Ecto neural progenitor cell (in vitro differentiated cells): ENCODE results near the gene PLEKHG4B.
A peak's percentile ranks its signal among the peaks of the same experiment; 100 is the strongest.
"Not testable (repeated sequence)": the region's sequence is repeated elsewhere in the genome, so short reads cannot be mapped to it uniquely, and the experiment has no call there.

ENCODE experiments used
- DNase-seq: peaks from one replicate; pipeline ENCODE4 v3.0.0-alpha.2; 2018; ENCODE audit warnings: low spot score

Gene PLEKHG4B

DNA sequence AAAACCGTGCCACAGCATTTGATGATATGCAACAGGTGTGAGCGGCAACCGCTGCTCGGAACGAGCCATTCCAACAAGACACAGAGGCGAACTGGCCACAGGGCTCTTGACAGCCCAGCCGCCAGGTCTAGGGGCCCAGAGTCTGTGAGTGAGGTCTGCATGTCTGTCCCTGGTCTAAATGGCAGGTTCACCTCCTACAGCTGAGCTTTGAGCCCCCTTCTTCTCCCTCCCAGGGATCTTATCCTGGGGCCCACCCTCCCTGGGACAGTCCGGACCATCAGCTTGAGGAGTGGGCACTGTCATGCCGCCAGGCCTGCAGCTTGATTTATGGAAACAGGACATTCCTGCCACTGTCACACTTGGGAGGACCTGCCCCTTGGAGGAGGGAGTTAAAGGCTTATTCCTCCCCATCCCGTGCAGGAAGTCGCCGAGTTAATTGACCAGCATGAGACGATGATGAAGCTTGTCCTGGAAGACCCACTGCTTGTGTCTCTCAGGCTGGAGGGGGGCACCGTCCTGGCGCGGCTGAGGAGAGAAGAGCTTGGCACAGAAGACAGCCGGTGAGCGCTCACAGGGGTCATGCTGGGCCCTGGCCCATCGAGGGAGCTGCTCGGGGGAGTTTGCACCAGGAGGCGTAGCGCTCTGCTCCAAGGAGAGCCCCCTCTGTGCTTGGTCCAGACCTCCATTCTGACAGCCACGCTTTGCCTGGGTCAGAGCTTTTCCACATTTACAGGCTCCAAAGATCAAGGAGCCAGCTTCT, 63.9 kb downstream of the PLEKHG4B start:
- DNase-seq = peak; percentile 31

- DNase-seq = peak; percentile 30
Observed at GRCh38 chr5:156411-157072, 64.6 kb downstream of the PLEKHG4B start.

GRCh38 chr5:157126-157715, 65.3 kb downstream of the PLEKHG4B start:
- DNase-seq = peak; percentile 29

DNA sequence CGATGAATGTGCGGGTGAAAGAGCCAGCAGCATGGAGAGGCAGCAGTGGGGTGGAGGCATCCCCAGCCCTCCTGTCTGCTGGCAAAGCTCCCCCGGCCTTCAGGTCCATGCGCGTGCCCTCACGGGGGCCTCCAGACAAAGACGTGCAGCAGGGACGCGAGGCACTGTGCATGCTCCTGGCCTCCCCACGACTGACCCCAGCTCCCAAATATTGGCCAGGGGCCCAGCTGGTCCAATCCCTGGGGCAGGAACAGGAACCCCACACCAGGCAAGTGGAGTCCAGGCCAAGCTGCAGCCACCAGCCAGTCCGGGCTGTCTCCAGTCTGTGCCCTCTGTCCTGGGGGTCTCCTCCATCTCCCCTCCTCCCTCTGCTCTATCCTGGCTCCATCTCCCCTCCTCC, 65.8 kb downstream of the PLEKHG4B start:
- peak; percentile 35 for DNase-seq

GRCh38 chr5:158807-159447, 67.0 kb downstream of the PLEKHG4B start:
- DNase-seq = no peak

DNA sequence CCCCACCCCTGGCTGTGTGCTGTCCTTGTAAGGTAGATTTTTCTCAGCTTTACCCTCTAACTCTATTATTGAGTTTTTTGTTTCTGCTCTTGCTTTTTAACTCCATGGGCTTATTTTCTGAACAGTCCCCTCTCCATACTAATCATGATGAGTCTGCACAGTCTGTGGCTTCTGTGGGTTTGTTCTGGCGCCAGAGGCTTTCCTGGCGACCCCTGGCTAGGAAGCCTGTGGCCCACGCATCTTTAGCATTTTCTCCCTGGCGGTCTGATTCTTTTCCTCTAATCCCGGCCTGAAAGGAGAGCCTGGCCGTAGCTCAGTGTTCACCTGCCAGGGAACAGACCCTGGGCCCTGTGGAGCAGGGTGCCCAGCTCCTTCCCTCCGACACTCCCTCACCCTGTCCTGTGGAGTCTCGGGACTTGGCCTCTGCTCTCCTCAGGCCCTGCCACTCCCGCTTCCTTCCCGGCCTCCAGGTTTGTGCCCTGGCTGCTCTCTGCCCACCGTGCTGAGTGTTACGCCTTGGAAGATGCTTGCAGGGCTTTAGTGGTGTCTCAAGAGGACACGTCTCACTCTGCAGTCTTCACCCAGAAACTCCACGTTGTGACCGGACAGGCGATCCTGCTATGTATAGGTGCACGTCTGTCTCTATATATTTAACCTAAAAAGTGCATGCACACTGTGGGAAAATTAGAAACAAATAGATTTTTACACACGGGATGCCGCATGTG, 67.6 kb downstream of the PLEKHG4B start:
- no peak for DNase-seq

DNA sequence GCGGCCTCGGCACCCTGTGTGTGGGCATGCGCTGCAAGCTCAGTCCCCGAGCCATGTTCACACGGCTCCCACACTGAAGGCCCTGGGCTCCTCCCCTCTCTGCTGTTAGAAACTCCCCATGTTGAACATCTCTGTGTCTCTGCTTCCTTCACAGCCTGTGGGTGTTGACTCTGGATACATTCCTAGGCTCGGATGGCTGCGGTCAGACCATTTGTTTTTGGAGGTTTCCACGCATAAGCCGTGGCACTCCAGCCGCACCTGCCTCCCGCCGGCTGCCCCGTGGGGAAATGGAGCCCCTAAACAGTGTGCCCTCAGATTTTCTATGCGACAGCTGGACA, 68.2 kb downstream of the PLEKHG4B start:
- no peak for DNase-seq

- DNase-seq = no peak
Observed at GRCh38 chr5:160921-161802, 69.2 kb downstream of the PLEKHG4B start.

GRCh38 chr5:161803-162110, 69.8 kb downstream of the PLEKHG4B start:
- no peak for DNase-seq

DNA sequence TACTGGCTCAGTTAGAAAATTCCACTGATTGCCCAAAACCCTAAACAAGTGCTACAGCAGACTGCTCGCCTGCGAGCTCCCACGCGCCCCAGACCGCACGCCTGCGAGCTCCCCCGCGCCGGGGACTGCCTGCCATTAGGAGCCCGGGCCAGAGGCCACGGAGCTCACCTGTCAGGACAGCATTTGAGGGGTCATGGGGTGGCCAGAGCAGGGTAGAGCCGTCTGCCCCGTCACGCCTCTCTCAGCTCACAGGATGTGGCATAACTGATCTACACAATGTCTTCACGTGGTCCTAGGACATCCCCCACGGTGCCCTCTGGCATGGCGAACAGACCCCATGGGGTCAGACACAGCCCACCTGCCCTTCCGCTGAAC, 70.2 kb downstream of the PLEKHG4B start:
- DNase-seq = no peak

GRCh38 chr5:162565-163337, 70.8 kb downstream of the PLEKHG4B start:
- DNase-seq = no peak

DNA sequence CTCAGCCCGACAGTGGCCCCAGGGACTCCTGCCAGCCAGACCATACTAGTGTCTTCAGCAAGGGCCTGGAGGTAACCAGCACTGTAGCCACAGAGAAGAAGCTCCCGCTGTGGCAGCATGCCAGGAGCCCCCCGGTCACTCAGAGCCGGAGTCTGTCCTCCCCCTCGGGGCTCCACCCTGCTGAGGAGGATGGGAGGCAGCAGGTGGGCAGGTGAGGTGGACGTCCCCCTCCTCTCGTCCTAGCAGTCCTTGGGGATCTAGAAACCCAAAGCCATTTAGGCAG, 71.3 kb downstream of the PLEKHG4B start:
- no peak for DNase-seq

DNA sequence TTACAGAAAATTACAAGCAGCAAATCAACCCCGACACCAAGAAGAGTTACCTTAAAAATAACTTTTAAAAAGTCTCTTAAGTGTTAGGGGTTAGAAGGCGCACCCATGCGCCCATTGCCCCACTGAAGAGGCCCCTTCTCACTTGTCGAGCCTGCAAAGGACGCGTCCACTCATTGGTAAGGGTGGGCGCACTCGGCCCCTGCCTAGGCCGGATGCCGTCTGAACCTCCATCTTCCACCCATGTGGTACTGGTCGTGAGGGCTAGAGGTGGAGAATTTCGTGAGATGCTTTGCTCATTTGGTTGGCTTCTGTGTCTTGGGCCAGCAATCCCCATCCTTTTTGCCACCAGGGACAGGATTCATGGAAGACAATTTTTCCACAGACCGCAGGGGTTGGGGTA, 71.9 kb downstream of the PLEKHG4B start:
- DNase-seq = no peak

DNA sequence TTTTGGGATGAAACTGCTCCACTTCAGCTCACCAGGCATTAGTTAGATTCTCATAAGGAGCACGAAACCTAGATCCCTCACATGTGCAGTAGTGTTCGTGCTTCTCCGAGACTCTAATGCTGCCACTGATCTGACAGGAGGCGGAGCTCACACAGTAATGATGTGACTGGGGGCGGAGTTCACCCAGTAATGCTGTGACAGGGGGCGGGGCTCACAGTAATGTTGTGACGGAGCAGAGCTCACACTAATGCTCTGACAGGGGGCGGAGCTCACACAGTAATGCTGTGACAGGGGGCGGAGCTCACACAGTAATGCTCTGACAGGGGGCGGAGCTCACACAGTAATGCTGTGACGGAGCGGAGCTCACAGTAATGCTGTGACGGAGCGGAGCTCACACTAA, 72.3 kb downstream of the PLEKHG4B start:
- no peak for DNase-seq

DNA sequence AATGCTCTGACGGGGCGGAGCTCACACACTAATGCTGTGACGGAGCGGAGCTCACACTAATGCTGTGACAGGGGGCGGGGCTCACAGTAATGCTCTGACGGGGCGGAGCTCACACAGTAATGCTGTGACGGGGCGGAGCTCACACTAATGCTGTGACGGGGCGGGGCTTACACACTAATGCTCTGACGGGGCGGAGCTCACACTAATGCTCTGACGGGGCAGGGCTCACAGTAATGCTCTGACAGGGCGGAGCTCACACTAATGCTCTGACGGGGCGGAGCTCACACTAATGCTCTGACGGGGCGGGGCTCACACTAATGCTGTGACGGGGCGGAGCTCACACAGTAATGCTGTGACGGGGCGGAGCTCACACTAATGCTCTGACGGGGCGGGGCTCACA, 72.8 kb downstream of the PLEKHG4B start:
- not testable (repeated sequence) for DNase-seq

DNA sequence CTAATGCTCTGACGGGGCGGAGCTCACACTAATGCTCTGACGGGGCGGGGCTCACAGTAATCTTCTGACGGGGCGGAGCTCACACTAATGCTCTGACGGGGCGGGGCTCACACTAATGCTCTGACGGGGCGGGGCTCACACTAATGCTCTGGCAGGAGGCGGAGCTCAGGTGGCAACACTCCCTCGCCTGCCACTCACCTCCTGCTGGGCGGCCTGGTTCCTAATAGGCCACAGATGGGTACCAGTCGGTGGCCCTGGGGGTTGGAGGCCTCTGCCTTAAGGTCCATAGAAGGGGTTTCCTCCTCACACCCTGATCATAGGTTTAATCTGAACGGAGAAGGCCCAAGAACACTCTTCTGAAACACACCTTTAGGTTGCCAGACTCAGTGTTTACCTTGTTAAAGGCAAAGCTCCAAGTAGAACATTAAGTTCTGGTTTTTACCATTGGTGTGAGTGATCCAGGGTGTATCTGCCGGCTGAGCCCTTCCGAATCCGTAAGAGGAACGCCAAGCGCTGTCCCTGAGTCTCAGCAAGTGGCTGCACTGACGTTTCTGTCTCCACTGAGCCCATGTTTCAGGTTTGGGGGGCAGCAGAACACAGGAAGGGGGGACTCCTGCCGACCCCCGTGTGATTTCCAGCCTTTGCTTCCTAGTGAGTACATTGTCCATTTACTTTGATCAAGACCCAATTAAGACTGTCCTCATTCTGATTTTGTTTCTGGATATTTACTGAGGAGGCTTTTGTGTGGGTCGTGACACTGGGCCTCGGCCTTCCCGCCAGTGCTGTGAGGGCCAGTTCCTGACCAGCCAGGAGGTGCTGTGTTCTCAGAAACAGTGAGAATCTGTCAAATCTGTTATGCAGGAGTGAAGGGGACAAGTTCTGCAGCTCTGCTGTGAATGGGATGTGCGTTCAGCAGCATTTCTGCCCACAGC, 74.7 kb downstream of the PLEKHG4B start:
- DNase-seq = no peak

GRCh38 chr5:167511-167910, 75.5 kb downstream of the PLEKHG4B start:
- no peak for DNase-seq

DNA sequence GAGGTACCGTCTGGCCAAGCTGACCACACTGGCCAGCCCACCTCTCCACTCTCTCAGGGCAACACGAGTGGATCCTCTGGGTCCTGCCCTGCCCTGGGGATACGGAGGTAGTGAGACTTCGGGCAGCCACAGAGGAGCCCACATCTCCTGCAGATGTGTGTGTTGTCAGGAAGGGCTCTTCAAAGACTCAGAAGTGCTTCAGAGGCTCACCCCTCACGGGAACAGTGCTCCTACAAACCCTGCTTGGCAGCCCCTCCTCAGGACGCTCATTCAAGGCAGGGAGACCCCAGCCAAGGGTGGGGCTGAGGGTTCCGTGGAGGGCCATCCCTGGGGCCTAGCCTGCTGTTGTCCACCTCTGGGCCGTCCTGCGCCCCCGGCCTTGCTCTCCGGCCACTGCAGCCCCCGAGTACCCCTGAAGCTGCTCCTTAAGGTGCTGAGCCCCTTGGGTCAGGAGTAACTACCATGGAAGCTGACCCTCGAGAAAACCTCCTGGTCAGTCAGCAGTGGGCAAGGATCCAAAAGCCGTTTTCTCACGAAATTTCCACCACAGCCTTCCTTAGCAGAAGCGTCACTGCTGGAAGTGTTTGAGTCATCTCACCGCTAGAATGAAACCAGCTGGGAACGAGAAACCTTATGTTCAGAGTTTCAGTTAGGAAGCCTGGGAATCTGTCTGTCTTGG, 76.2 kb downstream of the PLEKHG4B start:
- no peak for DNase-seq

- no peak for DNase-seq
Observed at GRCh38 chr5:169071-169727, 77.2 kb downstream of the PLEKHG4B start.
